ENCODE measurements around the gene PHF14.
"Not testable (repeated sequence)": the region's sequence is repeated elsewhere in the genome, so short reads cannot be mapped to it uniquely, and the experiment has no call there.

Gene PHF14

GRCh38 chr7:10977113-10977512, 3.4 kb downstream of the PHF14 start:
- DNase-seq = no peak

DNA sequence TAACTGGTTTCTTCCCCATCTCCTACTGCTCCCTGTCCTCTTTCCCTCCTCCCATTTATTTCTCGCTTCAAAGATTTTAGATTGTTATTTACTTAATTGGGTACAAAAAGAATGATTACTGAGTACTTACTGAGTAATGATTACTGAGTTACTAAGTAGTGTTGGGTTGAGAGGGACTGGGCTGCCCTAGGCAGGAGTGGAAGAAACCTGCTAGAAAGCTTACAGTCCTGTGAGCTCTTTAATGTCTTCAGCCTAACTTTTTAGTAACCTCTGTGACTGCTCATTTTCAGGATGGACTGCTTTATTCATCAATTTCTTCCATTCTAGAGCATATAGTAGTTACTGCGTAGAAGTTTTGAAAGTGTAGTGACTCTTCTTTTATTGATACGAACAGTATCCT, 7.6 kb downstream of the PHF14 start:
- no peak for DNase-seq

GRCh38 chr7:10990748-10991147, 17.1 kb downstream of the PHF14 start:
- DNase-seq = not testable (repeated sequence)

GRCh38 chr7:10995482-10996166, 22.0 kb downstream of the PHF14 start:
- not testable (repeated sequence) for DNase-seq

- no peak for DNase-seq
Measured at GRCh38 chr7:10998996-10999757, 25.5 kb downstream of the PHF14 start.

DNA sequence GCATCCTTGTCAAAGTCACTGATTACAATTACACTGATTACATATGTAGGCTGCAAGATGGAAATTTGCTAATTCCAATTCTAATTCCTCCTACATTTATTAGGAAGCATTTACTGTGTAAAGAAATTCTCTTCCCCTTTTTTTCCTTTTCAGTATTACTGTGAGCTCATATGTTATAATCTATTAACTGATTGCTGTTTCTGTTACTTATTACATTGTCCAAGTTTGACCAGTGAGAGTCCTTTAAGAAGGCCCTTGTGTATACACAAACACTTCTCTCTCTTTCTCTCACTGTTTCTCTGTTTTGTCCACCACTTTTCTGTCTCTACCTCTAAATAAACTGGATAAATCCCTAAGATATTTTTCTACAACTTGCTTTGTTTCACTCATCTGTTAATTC, 31.5 kb downstream of the PHF14 start:
- no peak for DNase-seq

DNA sequence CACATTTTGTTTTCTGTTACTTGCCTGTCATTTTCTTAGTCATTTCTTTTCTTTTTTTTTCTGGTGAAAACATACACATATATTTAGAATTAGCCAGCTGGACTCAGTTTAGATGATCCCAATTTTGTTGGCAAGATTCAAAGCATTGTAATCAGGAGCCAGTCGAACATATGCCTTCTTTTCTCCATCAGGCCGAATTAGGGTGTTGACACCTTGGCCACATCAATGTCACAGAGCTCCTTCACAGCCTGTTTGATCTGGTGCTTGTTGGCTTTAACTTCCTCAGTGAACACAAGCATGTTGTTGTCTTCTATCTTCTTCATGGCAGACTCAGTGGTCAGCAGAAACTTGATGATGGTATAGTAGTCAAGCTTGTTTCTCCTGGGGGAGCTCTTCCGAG, 32.6 kb downstream of the PHF14 start:
- DNase-seq = no peak

DNA sequence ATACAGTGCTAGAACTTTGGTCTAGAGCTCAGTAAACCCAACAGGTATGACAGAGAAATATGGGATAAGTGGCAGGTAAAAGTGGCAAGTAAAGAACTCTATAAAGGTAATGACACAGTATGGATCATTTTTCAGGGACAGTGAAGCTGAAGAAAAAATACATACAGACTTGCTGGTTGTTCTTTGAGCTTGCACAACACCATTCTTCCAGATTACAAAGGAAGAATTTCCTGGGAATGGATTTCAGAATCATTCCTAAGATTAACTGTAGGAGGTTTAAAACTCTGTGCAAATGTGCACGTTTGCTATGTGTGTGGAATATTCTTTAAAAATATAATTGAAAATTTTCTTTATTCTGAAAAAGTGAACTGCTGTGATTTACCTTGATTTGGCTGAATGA, 36.0 kb downstream of the PHF14 start:
- DNase-seq = no peak

DNA sequence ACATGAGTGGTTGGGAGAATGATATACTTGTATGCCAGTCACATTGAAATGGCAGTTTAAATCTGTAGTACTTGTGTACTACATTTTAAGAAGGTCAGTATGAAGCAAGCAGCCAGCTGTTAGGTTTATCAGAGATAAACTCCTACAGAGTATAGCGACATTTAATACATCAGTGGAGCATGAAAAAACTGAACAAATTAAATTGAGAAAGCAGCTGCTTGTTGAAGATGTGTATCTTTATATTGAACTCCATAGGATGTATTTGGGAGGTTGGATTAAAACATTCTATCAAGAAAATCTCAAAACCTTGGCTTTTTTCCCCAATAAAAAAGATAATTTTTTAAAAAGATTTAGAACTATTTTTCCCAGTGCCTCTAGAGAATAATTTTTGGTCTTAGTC, 47.8 kb downstream of the PHF14 start:
- DNase-seq = no peak

DNA sequence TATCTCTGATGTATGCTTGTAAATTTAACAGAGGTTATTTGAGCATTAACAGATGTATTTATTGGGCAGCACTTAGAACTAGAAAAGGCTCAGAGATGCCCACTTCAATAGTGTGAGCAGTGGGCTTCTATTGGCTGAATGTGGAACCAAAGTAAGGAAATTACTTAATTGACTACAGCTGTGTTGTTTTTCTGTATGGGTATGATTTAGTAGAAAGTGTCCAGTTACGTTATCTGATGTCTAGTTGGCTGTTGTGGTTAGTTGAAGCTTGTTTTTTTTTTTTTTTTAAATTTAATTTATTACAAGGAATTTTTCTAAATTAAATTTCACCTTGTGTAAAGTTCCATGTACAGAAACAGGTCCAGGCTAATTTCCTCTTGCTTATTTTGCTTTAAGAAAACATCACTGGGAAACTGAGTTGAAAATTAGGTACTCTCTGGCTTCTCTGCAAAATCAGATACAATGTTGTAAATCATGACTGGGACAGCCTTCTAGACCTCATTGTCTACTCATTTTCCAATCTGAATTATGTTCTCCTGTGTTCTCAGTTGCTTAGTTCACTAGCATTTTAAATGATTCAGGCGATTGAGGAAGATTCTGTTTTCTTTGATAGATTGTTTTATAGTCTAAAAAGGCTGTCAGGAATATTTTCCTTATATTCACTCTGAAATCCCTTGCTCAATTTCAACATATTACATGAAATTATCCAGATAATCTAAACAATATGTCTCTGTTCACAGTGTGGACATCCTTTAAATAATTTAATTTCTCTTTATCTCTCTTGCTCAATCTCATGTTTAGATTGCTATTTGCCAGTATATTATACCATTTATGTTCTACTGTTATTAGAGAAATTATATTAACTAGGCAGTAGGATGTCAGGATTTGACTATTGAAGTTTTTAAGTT, 53.0 kb downstream of the PHF14 start:
- no peak for DNase-seq

DNA sequence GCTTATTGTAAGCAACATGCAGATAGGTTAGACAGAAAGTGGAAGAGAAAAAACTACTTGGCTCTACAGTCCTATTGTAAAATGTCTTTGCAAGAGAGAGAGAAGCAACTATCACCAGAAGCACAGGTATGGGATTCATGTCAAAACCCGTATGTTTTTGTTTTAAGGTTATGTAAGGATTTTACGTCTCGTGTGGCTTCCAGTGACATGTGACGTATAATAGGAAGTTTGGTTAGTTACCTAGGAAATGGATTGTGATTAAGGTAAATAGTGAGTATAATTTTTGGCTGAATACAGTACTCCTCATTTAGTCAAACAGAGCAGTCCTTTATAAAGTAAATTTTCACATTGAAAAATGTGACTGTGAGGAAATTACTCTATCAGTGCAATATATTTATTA, 62.0 kb downstream of the PHF14 start:
- no peak for DNase-seq

DNA sequence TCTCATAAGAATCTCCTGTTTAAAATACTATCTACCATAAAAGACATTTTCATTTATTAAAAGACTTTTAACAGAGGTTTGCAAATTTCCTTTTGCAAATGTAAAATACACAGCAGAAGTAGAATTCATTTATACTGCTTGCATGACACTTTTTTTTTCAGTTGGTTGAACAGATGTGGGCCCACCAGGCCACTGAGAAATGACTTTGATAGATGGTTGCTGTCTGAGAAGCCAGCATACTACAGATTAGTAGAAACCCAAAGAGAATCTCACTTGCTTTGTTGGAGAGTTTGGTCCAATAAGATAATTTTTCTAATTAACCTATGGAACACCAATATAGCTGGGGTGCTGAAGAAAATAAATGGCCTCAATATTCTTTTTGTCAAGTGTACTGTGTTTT, 66.3 kb downstream of the PHF14 start:
- DNase-seq = no peak

DNA sequence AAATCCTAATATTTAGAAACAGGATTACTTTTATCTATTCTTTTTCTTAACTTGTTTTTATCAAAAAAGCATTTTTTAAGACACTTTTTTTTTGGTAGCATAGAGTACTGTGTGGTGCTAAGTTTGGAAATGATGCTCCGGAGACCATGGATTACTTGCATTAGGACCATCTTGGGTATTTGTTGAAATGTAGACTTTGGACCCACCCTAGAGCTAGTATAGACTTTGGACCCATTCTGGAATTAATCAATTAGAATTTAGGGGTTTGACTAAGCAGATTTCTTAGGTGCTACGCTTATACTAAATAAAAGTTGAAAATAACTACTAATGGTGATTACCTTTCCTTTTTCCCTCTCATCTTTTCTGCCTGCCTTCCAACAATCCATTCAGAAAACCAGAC, 80.4 kb downstream of the PHF14 start:
- no peak for DNase-seq

- DNase-seq = no peak
Measured at GRCh38 chr7:11060893-11061292, 87.2 kb downstream of the PHF14 start.

- no peak for DNase-seq
Measured at GRCh38 chr7:11062110-11062509, 88.4 kb downstream of the PHF14 start.

GRCh38 chr7:11069591-11069990, 95.9 kb downstream of the PHF14 start:
- DNase-seq = no peak

GRCh38 chr7:11077816-11078215, 104.1 kb downstream of the PHF14 start:
- DNase-seq = no peak

DNA sequence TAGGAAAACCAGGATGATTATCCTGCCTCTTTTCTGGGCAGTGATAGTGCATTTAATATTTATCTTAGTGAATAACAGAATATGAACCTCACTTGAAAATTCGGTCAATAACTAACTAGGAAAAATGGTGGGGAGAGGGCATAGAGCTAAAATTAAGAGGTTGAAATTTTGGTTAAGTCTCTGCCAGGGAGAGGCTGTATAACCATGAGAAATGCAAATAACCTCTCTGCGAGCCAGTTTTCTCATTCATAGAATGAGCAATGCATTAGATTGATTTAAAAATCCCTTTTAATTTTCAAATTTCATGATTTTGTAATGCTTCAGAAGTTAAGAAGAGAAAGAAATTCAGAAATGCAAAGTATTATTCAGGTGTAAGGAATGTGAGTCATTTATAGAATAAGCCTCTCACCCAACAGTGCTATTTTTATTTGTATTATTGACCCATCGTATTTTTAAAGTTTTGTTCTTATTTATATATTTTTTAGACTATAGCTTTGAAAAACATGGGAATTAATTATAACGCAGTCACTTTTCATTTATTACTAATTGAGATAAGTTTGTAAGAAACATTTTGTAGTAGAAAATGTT, 104.7 kb downstream of the PHF14 start:
- DNase-seq = no peak

DNA sequence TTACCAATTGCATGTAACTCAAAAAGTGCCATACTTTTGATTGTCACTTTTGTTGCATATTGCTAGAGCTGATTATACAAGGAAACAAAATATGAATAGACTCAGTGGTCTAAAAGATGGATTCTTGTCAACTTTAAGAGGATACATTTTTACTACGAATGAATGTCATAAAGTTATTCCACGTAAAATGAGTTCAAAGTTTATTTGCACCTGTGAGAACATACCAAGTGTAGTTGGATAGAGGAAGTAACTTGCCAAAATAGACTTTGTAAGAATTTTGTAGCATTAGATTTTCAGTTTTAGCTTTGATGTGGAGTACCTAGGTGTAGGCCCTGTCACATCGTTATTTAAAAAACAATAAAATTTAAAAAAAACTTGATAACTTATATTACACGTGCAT, 106.2 kb downstream of the PHF14 start:
- no peak for DNase-seq

DNA sequence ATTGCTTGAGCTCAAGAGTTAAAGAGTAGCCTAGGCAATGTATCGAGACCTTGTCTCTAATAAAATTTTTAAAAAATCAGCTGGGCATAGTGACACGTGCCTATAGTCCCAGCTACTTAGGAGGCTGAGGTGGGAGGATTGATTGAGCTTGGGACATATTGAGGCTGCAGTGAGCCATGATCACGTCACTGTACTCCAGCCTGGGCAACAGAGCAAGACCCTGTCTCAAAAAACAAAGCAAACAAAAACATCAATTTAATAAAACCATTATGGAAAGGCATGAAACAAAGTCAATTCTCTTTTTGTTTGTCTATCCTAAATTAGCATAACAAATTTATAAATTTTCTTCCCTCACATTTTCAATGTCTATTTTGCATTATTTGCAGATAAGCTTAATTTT, 108.4 kb downstream of the PHF14 start:
- no peak for DNase-seq

DNA sequence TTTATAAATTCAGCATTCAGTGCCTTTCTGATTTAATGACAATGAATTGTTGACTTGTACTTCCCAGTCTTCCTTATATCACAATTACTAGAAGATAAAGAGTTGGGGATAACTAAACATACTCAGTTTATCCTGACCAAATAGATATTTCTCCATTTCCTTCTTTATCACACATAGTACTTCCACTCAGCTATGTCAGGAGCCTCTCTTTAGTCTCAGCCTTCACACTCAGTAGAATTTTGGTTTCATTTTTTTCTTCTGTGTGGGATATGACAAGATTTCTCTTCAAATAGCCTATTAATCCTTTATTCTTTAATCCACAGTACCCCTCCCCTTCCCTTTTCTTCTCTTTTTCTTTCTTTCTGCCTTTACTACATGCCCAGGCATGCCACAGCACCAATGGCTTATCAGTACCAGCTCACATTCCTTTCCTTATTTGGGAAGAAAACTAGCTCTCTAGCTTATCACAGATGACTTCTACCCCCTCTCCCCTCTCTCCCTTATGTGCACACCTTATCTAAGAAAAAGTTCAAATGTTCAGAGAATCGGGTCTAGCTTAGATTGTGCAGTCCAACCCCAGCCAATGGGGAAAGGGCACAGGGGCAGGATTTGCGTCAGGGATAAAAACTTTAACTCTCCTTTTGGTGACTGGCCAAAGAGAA, 109.0 kb downstream of the PHF14 start:
- DNase-seq = no peak

DNA sequence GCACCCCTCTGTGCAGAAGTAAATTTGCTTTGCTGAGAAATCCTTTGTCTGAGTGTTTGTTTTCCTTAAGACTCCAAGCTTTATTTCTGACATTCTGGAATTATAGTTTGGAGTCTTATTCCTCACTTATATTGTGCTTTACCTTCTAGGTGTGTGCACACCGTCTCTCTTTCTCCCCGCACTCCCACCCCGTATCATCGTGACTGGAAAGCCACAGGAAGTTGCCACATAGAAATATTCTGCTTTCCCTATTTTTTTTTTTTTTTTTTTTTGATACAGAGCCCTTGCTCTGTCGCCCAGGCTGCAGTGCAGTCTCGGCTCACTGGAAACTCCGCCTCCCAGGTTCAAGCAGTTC, 109.5 kb downstream of the PHF14 start:
- DNase-seq = no peak

DNA sequence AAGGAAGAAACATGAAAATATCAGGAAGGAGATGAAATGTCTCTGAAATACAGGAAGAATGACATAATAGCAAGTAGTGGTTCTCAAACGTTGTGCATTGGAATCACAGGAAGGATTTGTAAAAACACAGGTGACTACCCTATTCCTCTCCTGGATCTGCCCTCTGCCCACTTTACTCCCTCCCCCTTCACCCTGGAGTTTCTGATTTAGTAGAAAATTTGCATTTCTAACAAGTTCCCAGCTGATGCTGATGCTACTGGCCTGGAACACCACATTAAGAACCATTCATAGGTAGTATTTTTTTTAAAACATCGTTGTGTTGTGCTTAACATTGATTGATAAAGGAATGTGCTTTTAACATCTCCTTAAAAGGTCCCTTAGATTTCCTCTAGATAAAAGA, 130.9 kb downstream of the PHF14 start:
- no peak for DNase-seq

Measured in amniotic stem cell (primary cell).